ENCODE measurements around the gene LRRC27. TPM values are rescaled to one million over a fixed set of nuclear protein-coding genes. Genes with fewer than 3 reads are reported as not detected.
A peak's percentile ranks its signal among the peaks of the same experiment; 100 is the strongest.

Gene LRRC27
- total RNA-seq, 4 donors from 2014 or later, result 1.5 to 5.3 (median 2.4) TPM

GRCh38 chr10:132410779-132411532 lies 79.0 kb downstream of the LRRC27 start:
- Histone ChIP-seq H3K27ac (peak overlapping the region; percentile 87 to 93 (median 89)), H3K9me3 (no peaks in the 10 kb centered on the region), H3K4me1 (peaks cover 63 to 99% (median 75%) of the 10 kb centered on the region in 3 donors), H3K4me3 (peak overlapping the region in 3 of 4 donors; percentile 4 to 43 (median 19)), H3K27me3 (no peaks in the 10 kb centered on the region), H3K36me3 (peaks cover 4 to 23% (median 5%) of the 10 kb centered on the region in 3 donors)
- TF ChIP-seq, protein P1, sequence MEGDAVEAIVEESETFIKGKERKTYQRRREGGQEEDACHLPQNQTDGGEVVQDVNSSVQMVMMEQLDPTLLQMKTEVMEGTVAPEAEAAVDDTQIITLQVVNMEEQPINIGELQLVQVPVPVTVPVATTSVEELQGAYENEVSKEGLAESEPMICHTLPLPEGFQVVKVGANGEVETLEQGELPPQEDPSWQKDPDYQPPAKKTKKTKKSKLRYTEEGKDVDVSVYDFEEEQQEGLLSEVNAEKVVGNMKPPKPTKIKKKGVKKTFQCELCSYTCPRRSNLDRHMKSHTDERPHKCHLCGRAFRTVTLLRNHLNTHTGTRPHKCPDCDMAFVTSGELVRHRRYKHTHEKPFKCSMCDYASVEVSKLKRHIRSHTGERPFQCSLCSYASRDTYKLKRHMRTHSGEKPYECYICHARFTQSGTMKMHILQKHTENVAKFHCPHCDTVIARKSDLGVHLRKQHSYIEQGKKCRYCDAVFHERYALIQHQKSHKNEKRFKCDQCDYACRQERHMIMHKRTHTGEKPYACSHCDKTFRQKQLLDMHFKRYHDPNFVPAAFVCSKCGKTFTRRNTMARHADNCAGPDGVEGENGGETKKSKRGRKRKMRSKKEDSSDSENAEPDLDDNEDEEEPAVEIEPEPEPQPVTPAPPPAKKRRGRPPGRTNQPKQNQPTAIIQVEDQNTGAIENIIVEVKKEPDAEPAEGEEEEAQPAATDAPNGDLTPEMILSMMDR (IDR thresholded peaks at IDR 0.05), result no peak
- TF ChIP-seq POLR2A (IDR thresholded peaks at IDR 0.05), result no peak
- no peak for DNase-seq
- intact Hi-C loops (cut with DNase I), result no loop called here
- 90 to 96% methylated on average over 2 to 5 of the region's 28 CpGs for WGBS, 2 donors

DNA sequence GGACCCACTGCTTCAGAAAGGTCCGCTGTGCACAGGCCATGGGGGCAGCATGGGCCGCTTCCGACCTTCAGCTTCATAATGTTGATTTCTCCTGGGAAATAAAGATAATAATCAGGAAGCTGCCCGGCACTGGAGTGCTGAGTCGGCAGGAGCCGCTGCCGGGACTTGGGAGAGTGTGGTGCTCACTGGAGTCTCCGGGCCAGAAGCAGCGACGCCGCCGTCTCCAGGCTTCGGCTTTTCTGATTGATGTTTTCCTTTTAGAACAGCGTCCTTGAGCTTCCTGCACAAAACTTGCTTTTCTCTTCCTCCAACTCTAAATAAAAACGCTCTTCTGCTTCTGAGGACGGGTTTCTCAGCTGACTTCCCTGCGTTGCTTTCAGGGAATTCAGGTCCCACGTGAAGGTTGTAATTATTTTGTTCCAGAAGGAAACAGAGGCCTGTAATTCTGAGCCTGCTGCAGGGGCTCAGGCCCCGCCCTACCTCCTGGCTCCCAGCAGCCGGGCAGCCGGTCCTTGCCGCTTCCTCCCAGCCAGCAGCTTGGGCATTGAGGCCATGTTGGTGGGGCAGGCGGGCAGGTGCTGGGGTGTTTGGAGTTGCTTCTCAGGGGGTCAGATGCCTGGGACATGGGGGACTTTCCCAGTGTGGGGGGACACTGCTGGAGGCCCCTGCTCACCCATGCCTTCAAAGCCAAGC lies 79.7 kb downstream of the LRRC27 start:
- Histone ChIP-seq H3K27me3 (no peaks in the 10 kb centered on the region), H3K4me3 (peak overlapping the region in 3 of 4 donors; percentile 4 to 43 (median 19)), H3K27ac (peak overlapping the region; percentile 87 to 93 (median 89)), H3K36me3 (peaks cover 0 to 20% (median 0%) of the 10 kb centered on the region in 3 donors), H3K9me3 (no peaks in the 10 kb centered on the region), H3K4me1 (peaks cover 61 to 99% (median 75%) of the 10 kb centered on the region in 3 donors)
- intact Hi-C loops (cut with DNase I), result no loop called here
- 12 to 17% methylated on average over 8 to 15 of the region's 23 CpGs for WGBS, 2 donors
- TF ChIP-seq, protein P1 (IDR thresholded peaks at IDR 0.05), result no peak
- TF ChIP-seq POLR2A (IDR thresholded peaks at IDR 0.05), result no peak
- no peak for DNase-seq

DNA sequence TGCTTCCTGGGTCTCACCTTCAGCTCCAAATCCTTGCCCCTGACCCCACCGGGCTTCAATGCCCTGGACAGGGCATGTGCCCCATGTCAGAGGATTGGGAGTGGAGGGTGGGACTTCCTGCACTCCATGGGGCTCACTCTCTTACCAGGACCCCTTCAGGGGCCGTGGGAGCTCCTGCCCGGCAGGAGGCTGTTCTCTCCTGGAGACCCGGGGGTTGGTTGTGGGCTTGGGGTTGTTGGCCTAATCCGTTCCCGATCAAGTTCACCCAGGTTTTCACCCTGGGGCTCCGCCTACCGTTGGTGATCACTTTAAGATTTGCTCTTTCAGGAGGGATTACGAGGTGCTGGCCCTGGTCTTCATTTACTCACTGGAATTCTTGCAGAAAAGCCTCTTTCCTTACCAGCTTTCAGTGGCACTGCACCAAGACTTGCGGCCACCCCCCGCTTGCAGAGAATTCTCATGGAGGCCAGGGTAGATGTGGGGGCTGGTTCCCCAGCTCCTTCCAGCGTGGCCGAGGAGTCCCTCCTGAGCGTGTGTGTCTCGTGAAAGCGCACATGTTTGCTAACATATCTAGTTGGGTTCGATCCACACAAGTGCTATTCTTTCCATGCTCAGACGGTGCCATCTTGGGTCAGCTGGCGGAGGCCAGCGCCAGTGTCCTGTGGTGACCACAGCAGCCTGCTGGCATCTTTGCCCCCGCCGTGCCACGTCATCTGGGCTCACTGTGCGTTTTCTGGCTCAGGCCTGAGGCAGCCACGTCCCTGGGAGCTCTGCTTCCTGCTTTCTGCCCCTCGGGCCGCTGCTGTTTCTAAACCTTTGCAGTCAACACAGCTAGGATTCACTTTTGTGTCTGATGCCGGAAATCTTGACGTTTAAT lies 80.6 kb downstream of the LRRC27 start:
- Histone ChIP-seq H3K27me3 (no peaks in the 10 kb centered on the region), H3K4me3 (peak overlapping the region in 3 of 4 donors; percentile 4 to 43 (median 19)), H3K27ac (peak overlapping the region; percentile 87 to 93 (median 89)), H3K4me1 (peaks cover 57 to 99% (median 67%) of the 10 kb centered on the region in 3 donors), H3K36me3 (peaks cover 0 to 24% (median 0%) of the 10 kb centered on the region in 3 donors), H3K9me3 (no peaks in the 10 kb centered on the region)
- DNase-seq, result no peak
- 39 to 60% methylated on average over 19 to 22 of the region's 29 CpGs for WGBS, 2 donors
- intact Hi-C loops (cut with DNase I), result no loop called here
- TF ChIP-seq, protein P1 (IDR thresholded peaks at IDR 0.05), result no peak
- no peak for TF ChIP-seq POLR2A (IDR thresholded peaks at IDR 0.05)

- intact Hi-C loops (cut with DNase I), result no loop called here
- Histone ChIP-seq H3K27ac (peak overlapping the region; percentile 70 to 93 (median 88)), H3K36me3 (peaks cover 0 to 25% (median 0%) of the 10 kb centered on the region in 3 donors), H3K4me3 (no peak overlapping the region), H3K4me1 (peaks cover 56 to 99% (median 65%) of the 10 kb centered on the region in 3 donors), H3K9me3 (no peaks in the 10 kb centered on the region), H3K27me3 (no peaks in the 10 kb centered on the region)
- no peak for DNase-seq
- WGBS, 2 donors, result 57 to 79% methylated on average over 21 to 25 of the region's 32 CpGs
- TF ChIP-seq, protein P1 (IDR thresholded peaks at IDR 0.05), result no peak
- no peak for TF ChIP-seq POLR2A (IDR thresholded peaks at IDR 0.05)
These were observed 81.5 kb downstream of the LRRC27 start for GRCh38 chr10:132413226-132414205.

Measured in esophagus squamous epithelium (tissue), 5 donors.